ENCODE measurements around the gene FHDC1. TPM values are rescaled to one million over a fixed set of nuclear protein-coding genes. Genes with fewer than 3 reads are reported as not detected.

FHDC1 gene
- total RNA-seq, 2 experiments from 2014 or later, result 0.12 to 0.14 TPM

GRCh38 chr4:152983221-152983620, 47.1 kb downstream of the FHDC1 start:
- peaks cover 11% of the 10 kb centered on the region for H3K27me3 Mint-ChIP-seq
- ATAC-seq (no peak), DNase-seq (no peak)
- no peak overlapping the region for H3K4me3 Mint-ChIP-seq
- H3K4me1 Mint-ChIP-seq, result no peaks in the 10 kb centered on the region
- no peaks in the 10 kb centered on the region for H3K36me3 Mint-ChIP-seq
- CTCF ChIA-PET, result no interaction called here
- no peak overlapping the region for H3K27ac Mint-ChIP-seq
- H3K9me3 Mint-ChIP-seq (ENCODE audit: low read depth), result no peaks in the 10 kb centered on the region

- DNase-seq, result no peak
- Mint-ChIP-seq H3K9me3 (ENCODE audit: low read depth) (no peaks in the 10 kb centered on the region), H3K27me3 (peaks cover 9% of the 10 kb centered on the region), H3K4me1 (no peaks in the 10 kb centered on the region), H3K36me3 (no peaks in the 10 kb centered on the region), H3K27ac (no peak overlapping the region), H3K4me3 (no peak overlapping the region)
- CTCF ChIA-PET, result no interaction called here
- no peak for ATAC-seq
Measured at GRCh38 chr4:152983774-152984411, 47.8 kb downstream of the FHDC1 start.

DNA sequence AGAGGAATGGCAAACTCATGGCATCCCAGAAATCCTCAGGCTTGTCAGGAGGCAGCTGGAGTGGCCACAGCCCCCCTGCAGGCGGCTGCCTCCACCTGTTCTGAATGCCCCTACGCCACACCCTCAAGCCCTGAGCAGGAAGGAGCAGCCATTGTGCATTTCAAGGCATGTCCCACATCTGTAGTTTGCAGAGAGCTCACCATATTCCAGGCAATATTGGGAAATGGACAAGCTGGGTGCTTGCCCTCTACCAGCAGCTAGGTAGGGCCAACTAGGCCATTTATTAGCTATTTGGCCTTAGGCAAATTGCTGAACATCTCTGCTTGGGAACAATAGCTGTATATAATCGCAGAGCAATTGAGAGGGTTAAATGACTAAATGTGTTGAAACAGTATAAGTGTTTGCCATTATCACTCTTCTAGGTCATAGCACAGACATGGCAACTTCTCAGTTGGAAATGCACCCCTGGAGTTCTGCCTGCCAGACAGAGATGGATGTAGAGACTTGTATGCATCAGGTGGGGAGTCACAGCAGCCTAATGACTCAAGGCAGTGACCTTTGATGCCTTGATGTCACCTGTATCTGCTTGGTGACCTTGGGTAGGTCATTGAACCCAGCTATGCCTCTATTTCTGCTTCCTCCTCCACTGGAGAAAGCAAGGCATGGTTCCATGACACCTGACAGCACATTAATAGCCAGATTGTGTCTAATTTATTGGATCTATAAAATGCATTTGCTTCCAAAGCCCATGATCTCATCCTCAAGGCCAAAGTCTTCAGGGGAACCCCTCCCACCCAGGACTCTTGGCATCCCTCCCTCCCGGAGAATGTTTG, 52.8 kb downstream of the FHDC1 start:
- ATAC-seq, result no peak
- DNase-seq, result no peak

GRCh38 chr4:152989554-152989970, 53.4 kb downstream of the FHDC1 start:
- ATAC-seq, result no peak
- CTCF ChIA-PET, result no interaction called here

More for the DNA sequence above, 52.8 kb downstream of the FHDC1 start:
- H3K27ac Mint-ChIP-seq, result no peak overlapping the region
- H3K27me3 Mint-ChIP-seq, result peaks cover 5% of the 10 kb centered on the region
- no peaks in the 10 kb centered on the region for H3K9me3 Mint-ChIP-seq (ENCODE audit: low read depth)
- H3K36me3 Mint-ChIP-seq, result no peaks in the 10 kb centered on the region
- no peaks in the 10 kb centered on the region for H3K4me1 Mint-ChIP-seq
- CTCF ChIA-PET, result no interaction called here
- H3K4me3 Mint-ChIP-seq, result no peak overlapping the region

DNA sequence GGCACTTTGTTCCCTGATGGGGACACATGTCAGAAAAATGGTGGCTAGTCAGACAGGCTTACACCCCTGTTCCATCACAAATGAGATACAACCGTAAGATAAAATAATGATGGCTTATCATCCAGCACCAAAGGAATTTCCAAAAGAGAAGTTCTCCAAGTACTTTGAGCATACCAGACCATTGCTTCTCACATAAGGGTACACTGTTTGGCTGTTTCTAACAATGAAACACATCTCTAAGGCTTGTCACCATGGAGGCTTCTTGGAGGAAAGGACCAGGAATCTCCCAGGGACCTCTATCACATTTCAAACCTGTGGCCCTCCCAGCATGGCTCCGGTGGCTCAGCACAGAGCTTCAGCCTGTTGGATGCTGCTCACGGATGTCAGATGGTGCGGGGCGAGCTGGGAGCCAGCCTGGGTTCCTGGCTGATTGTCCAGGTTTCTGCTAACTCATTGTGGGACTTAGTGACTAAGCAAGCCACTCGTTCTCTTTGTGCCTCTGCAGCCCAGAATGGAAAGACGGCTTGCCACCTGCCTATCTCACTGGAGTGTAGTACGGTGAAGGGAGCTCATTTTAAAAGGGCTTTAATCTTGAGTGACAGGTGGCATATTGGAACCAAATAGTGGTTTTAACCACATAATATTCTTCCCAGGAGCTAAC, 54.5 kb downstream of the FHDC1 start:
- CTCF ChIA-PET, result no interaction called here
- no peaks in the 10 kb centered on the region for H3K9me3 Mint-ChIP-seq (ENCODE audit: low read depth)
- ATAC-seq (no peak), DNase-seq (no peak)
- H3K27me3 Mint-ChIP-seq, result peaks cover 5% of the 10 kb centered on the region
- H3K27ac Mint-ChIP-seq, result no peak overlapping the region
- H3K4me1 Mint-ChIP-seq, result no peaks in the 10 kb centered on the region
- H3K36me3 Mint-ChIP-seq, result no peaks in the 10 kb centered on the region
- no peak overlapping the region for H3K4me3 Mint-ChIP-seq

More at GRCh38 chr4:152989554-152989970, 53.4 kb downstream of the FHDC1 start:
- Mint-ChIP-seq H3K36me3 (no peaks in the 10 kb centered on the region), H3K27ac (no peak overlapping the region), H3K4me3 (no peak overlapping the region), H3K27me3 (peaks cover 5% of the 10 kb centered on the region), H3K9me3 (ENCODE audit: low read depth) (no peaks in the 10 kb centered on the region), H3K4me1 (no peaks in the 10 kb centered on the region)
- no peak for DNase-seq

DNA sequence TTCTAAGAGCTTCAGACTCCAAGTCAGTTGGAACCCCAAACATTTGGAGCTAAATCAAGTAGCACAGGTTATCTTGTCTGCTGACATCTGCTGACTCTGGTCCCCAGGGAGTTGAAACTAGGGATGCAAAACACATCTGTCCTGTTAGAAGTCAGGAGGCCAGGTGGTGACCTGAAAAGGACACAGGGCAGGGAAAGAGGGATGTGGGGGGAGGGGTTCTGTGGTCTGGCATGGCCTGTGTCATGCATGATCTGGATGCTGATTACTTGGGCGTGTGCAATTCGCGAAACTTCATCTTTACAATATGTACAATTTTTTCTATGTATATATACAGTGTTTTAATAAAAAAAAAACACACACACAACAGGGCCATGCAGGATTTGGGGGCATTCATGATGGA, 55.3 kb downstream of the FHDC1 start:
- Mint-ChIP-seq H3K9me3 (ENCODE audit: low read depth) (no peaks in the 10 kb centered on the region), H3K27me3 (peaks cover 6% of the 10 kb centered on the region), H3K36me3 (no peaks in the 10 kb centered on the region), H3K4me1 (no peaks in the 10 kb centered on the region), H3K4me3 (no peak overlapping the region), H3K27ac (no peak overlapping the region)
- CTCF ChIA-PET, result no interaction called here
- DNase-seq, result no peak
- ATAC-seq, result no peak

DNA sequence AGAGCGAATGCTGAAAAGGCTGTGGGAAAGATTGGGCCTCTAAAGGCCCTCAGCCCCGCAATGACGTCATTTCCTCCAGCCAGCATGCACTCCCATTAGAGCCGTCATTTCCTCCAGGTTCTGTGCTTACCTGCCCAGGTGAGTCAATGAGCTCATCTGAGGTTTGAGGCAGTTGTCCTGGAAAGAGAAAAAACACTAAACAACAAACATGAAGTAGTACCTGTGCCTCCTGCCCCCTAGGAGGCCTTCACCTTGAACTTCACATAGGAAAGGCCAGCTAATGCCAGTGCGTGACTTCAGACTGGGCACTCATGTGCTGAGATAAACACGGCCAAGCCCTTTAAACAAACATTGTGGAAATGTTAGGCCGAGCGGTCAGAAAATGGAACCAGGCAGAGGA, 55.9 kb downstream of the FHDC1 start:
- no peaks in the 10 kb centered on the region for H3K9me3 Mint-ChIP-seq (ENCODE audit: low read depth)
- H3K36me3 Mint-ChIP-seq, result no peaks in the 10 kb centered on the region
- no peak overlapping the region for H3K4me3 Mint-ChIP-seq
- no peak for ATAC-seq
- no peak overlapping the region for H3K27ac Mint-ChIP-seq
- H3K27me3 Mint-ChIP-seq, result peaks cover 3% of the 10 kb centered on the region
- H3K4me1 Mint-ChIP-seq, result no peaks in the 10 kb centered on the region
- DNase-seq, result no peak
- CTCF ChIA-PET, result interaction anchor here (0.5 kb wide), 1 partner anchor 324 kb away, joined by 3 read pairs; no protein-coding TSS in a partner anchor

GRCh38 chr4:152992466-152992865, 56.3 kb downstream of the FHDC1 start:
- peaks cover 3% of the 10 kb centered on the region for H3K27me3 Mint-ChIP-seq
- no peaks in the 10 kb centered on the region for H3K9me3 Mint-ChIP-seq (ENCODE audit: low read depth)
- no peak overlapping the region for H3K27ac Mint-ChIP-seq
- H3K36me3 Mint-ChIP-seq, result no peaks in the 10 kb centered on the region
- DNase-seq (no peak), ATAC-seq (no peak)
- no peak overlapping the region for H3K4me3 Mint-ChIP-seq
- CTCF ChIA-PET, result no interaction called here
- H3K4me1 Mint-ChIP-seq, result no peaks in the 10 kb centered on the region

DNA sequence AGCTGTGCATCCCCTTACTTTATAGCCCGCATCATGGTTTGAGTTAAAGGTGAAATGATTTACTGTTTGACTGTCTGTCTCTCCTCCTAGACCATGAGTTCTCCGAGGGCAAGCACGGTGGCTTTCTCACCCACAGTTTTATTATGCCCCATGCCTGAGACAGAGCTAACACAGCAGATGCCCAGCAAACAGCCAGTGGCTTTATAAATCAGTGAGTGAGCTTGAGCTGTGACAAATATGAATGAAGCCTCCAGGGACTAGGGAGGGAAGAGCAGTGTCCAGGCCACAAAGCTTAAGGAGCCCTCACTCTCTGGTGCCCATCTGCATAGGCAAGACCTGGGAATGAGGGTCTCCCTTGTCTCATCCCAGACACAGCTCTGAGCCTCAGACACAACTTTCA, 57.9 kb downstream of the FHDC1 start:
- Mint-ChIP-seq H3K27ac (no peak overlapping the region), H3K4me1 (no peaks in the 10 kb centered on the region), H3K36me3 (no peaks in the 10 kb centered on the region), H3K9me3 (ENCODE audit: low read depth) (no peaks in the 10 kb centered on the region), H3K27me3 (peaks cover 5% of the 10 kb centered on the region), H3K4me3 (no peak overlapping the region)
- CTCF ChIA-PET, result no interaction called here
- ATAC-seq, result no peak
- no peak for DNase-seq

DNA sequence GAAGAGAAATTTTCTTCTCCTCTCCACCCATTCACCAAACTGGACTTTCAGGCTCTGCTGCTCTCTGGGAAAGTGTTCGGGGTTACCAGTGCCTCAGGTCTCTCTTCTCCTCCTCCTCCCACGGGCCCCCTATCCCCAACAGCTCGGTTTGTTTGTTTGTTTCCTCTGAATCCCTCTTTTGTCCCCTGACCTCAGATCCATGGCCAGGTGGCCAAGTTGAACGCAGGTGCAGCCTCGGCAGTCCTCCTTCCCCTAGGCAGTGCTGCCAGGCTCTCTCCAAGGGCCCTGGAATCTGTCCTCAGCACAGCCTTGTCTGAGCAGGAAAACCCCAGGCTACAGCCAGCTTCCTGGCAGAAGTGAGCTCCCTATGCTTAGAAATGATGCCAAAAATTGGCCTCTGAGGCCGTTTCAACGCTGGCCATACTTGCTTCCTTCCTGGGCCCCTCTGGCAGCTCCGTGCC, 60.0 kb downstream of the FHDC1 start:
- H3K9me3 Mint-ChIP-seq (ENCODE audit: low read depth), result no peaks in the 10 kb centered on the region
- H3K27ac Mint-ChIP-seq, result no peak overlapping the region
- H3K36me3 Mint-ChIP-seq, result no peaks in the 10 kb centered on the region
- DNase-seq, result no peak
- no peak for ATAC-seq
- no peaks in the 10 kb centered on the region for H3K4me1 Mint-ChIP-seq
- no peak overlapping the region for H3K4me3 Mint-ChIP-seq
- H3K27me3 Mint-ChIP-seq, result peaks cover 7% of the 10 kb centered on the region
- CTCF ChIA-PET, result no interaction called here

- no peak overlapping the region for H3K27ac Mint-ChIP-seq
- H3K36me3 Mint-ChIP-seq, result no peaks in the 10 kb centered on the region
Measured at GRCh38 chr4:152996672-152997071, 60.5 kb downstream of the FHDC1 start.

DNA sequence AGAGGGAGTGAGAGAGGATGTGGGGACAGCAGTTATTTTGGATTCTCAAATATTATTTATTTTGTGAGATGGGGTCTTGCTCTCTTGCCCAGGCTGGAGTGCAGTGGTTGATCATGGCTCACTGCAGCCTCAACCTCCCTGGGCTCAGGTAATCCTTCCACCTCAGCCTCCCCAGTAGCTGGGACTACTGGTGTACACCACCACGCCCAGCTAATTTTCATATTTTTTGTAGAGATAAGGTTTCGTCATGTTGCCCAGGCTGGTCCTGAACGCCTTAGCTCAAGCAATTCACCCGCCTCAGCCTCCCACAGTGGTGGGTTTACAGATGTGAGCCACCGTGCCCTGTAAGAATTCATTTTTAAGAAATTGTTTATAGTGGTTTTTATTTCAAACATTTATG, 61.2 kb downstream of the FHDC1 start:
- Mint-ChIP-seq H3K27me3 (peaks cover 7% of the 10 kb centered on the region), H3K9me3 (ENCODE audit: low read depth) (no peaks in the 10 kb centered on the region), H3K4me3 (no peak overlapping the region), H3K36me3 (no peaks in the 10 kb centered on the region), H3K27ac (no peak overlapping the region), H3K4me1 (no peaks in the 10 kb centered on the region)
- no peak for ATAC-seq
- CTCF ChIA-PET, result no interaction called here
- no peak for DNase-seq

More at GRCh38 chr4:152996672-152997071, 60.5 kb downstream of the FHDC1 start:
- no peak overlapping the region for H3K4me3 Mint-ChIP-seq
- ATAC-seq, result no peak
- CTCF ChIA-PET, result no interaction called here
- H3K9me3 Mint-ChIP-seq (ENCODE audit: low read depth), result no peaks in the 10 kb centered on the region
- DNase-seq, result no peak
- peaks cover 7% of the 10 kb centered on the region for H3K27me3 Mint-ChIP-seq
- no peaks in the 10 kb centered on the region for H3K4me1 Mint-ChIP-seq

GRCh38 chr4:152997771-152998487, 61.8 kb downstream of the FHDC1 start:
- DNase-seq (no peak), ATAC-seq (no peak)
- CTCF ChIA-PET, result no interaction called here
- no peaks in the 10 kb centered on the region for H3K36me3 Mint-ChIP-seq
- peaks cover 10% of the 10 kb centered on the region for H3K27me3 Mint-ChIP-seq
- no peak overlapping the region for H3K27ac Mint-ChIP-seq
- H3K4me1 Mint-ChIP-seq, result no peaks in the 10 kb centered on the region
- no peak overlapping the region for H3K4me3 Mint-ChIP-seq
- no peaks in the 10 kb centered on the region for H3K9me3 Mint-ChIP-seq (ENCODE audit: low read depth)
